Lower leg skin (tissue), 3 donors: ENCODE data around the gene TBC1D26.

ENCODE experiments used
- CTCF ChIP-seq, 3 donors: fragments of 450-650 bp; IDR thresholded peaks; one replicate each; pipeline ENCODE4 v1.5.1; 2016; ENCODE audit warnings: antibody characterized with exemption in 3 of 3, mild to moderate bottlenecking in 3 of 3, moderate library complexity in 2 of 3
- POLR2A ChIP-seq, 2 donors: fragments of 450-650 bp; IDR thresholded peaks; one replicate each; pipeline ENCODE4 v1.6.1; 2016 to 2017; ENCODE audit warnings: antibody characterized with exemption in 2 of 2, mild to moderate bottlenecking in 1 of 2, moderate library complexity in 1 of 2

GRCh38 chr17:15742921-15743320 is 10.8 kb downstream of the TBC1D26 start:
- no peak for TF ChIP-seq CTCF (IDR thresholded peaks at IDR 0.05)
- no peak for TF ChIP-seq POLR2A (IDR thresholded peaks at IDR 0.05)
